Stimulated activated CD4-positive, alpha-beta T cell treated with anti-CD3 and anti-CD28 coated beads, TNF-alpha, amount 100 ng/mL, for 4 hours (primary cell): Measurements from ENCODE around the gene MYCN.

ENCODE experiments used
- DNase-seq, 3 experiments: peaks; one replicate each; pipeline ENCODE4 v3.0.0-alpha.2; 2020; ENCODE audit warnings: low read depth in 3 of 3

MYCN gene

DNA sequence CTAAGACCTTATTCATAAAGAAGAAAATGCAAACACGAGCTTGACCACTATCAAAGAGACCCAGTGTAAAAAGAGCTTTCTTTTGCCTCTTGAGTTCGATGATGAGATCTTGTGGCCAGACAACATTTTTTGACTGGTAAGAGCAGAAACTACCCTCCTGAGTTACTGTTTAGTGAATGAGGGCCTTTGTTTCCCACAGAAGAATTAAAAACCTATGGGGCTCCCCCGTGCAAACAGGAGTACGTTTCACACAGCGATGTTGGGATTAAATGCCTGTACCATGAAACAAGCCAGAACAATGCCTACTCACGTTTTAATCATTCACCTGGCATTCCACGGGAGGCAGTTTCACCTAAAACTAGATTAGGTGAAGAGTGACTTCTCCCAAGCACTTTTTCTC lies 36.0 kb downstream of the MYCN start:
- no peak for DNase-seq

DNA sequence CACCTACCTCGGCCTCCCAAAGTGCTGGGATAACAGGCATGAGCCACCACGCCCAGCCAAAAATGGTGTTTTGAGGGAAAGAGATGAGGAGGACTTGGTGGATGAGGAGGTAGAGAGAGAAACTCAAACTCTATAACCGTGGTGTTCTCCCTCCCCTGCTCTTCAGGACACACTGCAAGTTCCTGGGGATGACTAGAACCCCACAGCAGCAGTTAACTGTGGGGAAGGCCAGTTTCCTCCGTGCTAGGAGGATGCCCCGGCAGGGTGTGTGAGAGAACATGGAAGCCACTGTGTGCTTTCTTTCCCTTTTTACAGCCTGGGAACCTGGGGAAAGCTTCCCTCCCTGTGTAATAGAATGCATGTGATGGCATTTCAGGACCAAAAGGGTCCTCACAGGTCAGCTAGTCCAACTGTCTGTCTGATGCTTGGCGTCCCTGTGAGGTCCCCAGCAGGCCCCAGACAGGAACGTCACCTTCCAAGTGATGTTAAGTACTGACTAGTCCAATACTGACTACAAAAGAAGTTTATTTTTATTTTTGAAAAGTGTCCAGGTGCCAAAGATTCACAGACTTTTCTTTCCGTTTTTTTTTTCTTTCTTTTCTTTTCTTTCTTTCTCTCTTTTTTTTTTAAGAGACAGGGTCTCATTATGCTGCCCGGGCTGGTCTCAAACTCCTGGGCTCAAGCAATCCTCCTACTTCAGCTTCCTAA lies 38.9 kb downstream of the MYCN start:
- no peak for DNase-seq

DNA sequence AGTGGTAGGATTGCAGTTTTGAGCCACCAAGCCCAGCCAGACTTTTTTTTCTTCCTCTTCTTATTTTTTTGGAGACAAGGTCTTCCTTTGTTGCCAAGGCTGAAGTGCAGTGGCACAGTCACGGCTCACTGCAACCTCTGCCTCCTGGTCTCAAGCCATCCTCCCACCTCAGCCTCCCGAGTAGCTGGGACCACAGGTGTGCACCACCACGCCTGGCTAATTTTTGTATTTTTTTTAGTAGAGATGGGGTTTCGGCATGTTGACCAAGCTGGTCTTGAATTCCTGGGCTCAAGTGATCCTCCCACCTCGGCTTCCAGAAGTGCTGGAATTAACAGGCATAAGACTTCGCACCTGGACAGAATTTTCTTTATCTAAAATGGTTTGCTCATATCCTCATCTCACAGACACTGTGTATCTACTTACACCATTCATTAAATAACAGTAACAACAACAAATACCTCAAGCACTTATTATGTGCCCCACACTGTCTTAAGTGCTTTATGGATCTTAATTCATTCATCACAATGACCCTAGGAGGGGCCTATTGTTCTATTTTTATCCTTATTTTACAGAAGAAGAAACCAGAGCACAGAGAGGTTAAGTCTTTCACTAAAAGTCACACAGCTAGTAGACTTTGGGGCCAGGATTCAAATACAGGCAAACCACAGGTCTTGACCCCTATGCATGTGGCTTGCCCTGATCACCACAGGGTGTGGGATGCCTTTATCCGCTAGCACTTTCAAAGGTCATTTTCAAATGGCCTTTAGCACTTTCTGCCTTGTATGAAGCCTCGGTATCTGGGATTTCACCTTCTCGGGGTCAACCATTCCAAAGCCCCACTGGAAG lies 39.6 kb downstream of the MYCN start:
- DNase-seq: no peak

DNA sequence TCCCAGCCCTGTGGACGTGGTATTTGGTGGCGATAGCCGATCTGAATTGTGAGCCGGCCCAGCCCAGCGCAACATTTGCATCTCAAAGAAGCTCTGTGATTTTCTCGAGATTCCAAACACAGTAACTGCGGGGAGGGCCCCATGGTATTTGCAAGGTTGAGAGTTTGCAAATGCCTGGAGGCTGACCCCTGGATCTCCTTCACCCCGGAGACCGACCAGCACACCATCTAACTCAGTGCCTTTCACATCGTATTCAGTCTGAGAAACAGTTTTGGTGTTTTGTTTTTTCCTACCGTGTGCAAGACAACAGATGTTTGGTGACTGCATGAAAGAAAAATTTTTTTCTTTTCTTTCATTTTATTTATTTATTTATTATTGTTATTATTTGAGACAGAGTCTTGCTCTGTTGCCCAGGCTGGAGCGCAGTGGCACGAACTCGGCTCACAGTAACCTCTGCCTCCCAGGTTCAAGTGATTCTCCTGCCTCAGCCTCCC lies 40.3 kb downstream of the MYCN start:
- DNase-seq: no peak

DNA sequence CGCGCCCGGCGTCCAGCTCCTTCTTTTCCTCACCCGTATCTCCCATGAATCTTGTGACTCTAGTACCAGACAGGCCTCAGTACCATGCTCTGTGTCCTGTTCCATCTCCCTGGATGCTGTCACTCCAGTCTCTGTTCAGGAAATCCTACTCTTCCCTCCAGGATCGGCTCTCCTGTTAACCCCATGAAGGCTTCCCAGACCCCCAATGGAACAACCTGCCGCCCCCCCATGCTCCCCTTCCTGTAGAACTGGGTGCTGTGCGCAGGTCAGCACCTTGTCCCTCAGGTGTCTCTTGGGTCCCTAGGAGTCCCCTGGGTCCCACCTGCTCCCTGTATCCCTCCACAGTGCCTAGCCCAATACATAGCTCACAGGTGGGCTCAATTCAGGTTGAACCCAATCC lies 41.3 kb downstream of the MYCN start:
- DNase-seq: no peak

DNA sequence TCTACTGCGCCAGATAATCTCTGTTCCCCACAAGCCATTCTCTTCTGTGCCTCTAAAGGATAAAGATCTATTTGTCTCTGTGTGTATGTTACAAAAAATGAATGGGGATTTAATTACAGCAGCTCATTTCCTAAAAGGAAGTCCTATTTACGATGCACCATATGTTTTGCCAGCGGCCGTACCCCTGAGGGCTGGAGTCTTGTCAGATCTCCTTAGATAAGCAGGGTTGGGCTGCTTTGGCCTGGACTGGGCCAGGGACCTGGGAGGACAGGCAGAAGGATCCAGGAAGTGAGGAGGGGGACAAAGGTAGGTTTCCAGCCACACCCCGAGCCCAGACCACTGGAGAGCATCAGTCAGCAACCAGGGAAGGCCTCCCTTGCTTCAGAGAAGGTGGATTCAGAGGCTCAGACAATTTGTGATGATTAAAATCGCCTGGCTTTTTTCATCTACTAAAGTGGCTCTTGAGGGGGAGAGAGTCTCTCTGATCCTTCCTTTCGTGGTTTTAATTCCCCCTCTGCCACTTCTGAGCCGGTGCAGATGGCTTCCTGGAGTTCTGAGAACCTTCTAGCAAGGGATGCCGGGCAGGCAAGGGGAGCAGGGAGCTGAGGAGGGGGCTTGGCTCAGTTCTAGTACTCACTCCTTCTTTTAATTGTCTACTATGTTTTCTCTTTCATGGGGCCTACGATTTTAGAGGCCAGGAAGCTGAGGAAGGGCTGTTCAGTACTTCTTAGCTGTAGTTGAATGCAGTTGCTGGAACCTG lies 42.1 kb downstream of the MYCN start:
- no peak for DNase-seq

DNA sequence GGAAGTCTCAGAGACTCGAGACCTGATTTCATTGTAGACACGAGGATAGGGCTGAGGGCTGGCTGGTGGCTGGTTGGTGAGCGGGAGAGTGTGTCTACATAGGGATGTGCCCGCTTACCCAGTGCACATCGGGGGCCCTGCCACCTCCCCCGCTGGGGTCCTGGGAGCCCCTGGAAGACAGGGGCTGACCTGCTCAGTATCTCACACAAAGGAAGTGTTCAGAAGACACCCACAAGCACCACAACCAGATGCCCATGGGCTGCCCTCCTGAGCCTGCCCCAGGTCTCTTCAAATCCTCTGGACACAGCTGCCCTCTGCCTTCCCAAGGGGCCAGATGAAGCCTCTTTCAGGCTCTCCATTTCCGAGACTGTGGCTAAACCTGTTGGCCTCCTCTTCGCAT lies 43.1 kb downstream of the MYCN start:
- DNase-seq: no peak

DNA sequence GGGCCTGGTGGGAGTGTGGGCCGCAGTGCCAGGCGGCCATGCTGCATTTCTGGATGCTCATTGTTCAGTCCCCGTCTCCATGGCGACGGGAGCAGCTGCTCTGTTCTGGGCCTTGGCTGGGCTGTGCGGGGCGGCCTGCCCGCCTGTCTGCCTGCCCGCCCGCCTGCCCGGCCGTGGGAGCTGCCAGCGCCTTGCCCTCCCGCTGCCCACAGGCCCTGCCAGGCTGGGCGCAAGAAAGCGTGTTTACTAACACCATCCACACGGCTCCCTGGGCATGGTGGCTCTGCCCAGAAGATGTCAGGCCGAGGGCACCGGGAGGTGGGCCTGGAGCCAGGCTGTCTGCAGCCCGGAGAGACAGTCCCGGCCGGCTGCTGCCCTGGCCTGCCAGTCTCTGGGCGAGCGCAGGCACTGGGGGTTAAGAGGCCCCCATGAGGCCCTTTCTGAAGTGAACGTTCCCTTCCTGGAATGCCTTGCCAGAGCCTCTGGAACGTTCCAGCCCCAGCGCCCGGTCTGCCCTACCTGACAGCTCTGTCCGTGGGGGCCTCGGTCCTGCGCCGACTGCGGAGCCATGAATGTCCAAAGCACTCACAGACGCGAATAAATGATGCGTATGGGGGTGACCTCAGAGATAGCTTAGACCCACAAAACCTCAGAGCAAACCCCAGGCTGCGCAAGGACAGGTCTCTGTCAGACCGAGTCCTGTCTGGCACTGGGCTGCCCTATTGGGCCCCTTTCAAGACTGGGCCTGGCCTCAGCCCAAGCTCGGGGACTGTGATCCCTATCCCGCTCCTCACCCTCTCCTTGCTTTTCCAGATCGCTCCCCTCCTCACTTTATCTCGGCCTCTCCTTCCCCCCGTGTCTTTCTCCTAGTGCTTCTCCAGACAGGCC lies 44.3 kb downstream of the MYCN start:
- no peak for DNase-seq

DNA sequence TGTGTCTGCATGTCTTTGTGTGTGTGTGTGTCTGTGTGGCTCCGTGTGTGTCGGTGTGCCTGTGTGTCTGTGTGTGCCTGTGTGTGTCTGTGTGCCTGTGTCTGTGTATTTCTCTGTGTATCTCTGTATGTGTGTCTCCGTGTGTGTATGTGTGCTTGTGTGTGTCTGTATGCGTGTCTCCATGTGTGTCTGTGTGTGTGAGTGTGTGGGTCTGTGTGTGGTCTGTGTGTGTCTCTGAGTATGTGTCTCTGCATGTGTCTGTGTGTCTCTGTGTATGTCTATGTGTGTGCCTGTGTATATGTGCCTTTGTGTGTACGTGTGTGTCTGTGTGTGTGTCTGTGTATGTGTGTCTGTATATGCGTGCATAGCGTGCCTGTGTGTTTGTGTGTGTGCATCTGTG lies 45.2 kb downstream of the MYCN start:
- no peak for DNase-seq

DNA sequence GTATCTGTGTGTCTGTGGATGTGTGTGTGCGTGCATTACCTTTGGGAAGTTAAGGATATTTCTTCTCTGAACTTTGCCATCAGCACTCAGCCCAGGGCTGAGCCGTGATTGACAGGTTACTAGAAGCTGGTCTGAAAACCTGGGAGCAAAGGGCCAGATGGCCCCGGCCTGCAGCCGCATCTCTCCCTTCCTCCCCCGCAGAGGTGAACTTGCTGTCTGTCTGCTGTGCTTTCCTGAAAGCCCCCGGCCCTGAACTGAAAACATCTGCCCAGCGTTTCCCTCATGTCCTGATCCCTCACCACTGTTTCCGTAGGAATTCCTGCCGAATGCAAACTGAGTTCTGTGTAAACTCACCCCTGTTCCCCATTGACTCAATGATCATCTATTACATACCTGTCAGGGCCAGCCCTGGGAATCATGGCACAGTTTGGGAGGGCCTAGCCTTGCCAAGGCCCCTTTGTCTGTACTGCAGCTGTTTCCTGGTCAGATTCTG lies 45.8 kb downstream of the MYCN start:
- DNase-seq: no peak

DNA sequence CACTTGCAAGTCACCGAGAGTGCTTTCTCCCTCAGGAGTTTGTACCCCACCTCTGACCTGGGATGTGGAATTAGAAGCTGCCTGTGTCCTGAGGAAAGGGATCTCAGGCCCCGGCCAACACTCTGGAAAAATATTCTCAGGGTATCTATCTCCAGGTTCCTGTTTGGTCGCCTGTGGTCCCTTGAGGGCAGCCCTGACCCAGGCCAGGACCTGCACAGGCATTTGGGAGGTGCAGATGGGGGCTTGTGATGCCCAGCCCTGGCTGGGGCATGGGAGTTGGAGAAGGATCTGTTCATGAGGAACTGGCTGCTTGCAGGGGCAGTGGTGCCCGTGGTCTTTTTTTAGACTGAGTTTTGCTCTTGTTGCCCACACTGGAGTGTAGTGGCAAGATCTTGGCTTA lies 46.3 kb downstream of the MYCN start:
- no peak for DNase-seq

DNA sequence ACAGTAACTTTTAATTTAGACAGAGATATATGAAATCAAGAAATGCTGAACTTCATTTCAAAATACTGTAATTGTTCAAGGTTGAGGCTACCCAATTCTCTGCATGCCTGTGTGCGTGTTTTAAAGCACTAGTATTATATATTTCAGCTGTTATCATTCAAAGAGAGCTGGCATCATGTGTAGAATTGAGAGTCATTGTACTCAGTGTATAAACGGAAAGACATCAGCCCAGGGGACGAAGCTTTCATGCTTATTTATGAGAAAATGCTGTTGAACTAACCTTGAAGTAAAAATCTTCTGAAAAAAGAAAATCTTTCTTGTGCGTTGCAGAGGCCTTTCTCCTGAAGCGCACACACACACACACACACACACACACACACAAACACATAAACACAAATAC lies 48.4 kb downstream of the MYCN start:
- DNase-seq: no peak

DNA sequence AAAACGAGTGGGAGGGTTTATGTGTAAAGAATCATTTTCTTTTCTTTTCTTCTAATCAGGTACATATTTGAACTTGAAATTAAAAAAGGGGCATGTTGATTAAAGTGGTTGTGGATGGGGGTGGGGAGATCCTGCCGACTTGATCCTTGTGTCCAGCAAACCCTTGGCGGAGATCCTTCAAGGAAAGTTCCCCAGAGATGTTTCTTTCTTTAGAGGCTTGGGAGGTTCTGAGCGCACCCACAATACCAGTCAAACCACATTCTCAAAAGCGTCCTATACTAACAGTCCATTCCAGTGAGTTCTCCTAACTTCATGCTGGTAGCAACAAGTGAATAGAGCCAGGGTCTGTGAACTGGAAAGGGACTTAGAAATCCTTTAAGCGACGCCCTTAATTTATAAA lies 49.2 kb downstream of the MYCN start:
- DNase-seq: no peak

DNA sequence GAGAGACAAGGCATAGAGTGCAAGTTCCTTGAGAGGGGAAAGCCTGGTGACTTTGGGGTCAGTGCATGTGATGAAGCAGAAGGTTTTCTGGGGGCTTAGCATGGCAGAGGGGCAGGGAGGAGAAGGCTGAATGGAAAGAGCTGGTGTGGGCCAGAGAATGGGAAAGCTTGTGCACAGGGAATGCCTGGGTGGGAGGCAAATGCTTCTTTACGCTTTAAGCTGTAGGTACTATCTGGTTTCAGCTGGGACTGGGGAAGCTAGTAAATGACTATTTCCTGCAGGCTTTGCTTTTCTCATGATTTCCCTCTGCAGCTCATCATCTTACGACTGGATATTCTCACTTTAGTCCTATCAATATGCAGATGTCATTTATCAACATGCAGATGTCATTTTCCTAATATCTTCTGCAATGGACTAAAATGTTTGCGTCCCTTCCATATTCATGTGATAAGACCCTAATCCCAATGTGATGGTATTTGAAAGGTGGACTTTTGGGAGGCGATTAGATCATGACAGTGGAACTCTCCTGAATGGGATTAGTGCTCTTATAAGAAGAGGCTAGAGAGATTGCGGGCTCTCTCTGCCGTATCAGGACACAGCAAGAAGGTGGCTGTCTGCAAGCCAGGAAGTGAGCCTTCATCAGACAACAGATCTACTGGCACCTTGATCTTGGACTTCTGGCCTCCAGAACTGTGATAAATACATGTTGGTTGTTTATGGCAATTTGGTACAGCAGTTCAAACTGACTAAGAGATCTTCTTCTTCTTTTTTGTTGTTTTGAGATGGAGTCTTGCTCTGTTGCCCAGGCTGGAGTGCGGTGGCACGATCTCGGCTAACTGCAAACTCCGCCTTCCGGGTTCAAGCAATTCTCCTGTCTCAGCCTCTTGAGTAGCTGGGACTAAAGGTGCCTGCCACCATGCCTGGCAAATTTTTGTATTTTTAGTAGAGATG lies 50.1 kb downstream of the MYCN start:
- DNase-seq: no peak

DNA sequence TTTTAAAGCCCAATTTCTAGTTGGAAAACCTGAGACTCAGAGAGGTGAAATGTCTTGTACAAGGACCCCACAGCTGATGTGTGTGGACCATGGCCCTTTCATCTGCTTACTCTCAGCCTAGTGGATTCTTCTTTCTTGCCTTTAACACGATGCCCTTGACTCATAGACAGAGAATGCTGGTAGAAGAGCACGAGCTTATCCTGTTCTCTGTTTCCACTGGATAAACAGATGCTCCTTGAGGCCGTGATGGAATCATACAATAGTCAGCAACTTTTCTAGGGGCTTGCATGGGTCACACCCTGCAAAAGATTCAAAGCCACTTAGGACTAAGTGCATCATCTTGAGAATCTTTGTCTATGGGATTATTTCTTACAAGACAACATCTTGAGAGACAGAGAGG lies 50.9 kb downstream of the MYCN start:
- DNase-seq: no peak

DNA sequence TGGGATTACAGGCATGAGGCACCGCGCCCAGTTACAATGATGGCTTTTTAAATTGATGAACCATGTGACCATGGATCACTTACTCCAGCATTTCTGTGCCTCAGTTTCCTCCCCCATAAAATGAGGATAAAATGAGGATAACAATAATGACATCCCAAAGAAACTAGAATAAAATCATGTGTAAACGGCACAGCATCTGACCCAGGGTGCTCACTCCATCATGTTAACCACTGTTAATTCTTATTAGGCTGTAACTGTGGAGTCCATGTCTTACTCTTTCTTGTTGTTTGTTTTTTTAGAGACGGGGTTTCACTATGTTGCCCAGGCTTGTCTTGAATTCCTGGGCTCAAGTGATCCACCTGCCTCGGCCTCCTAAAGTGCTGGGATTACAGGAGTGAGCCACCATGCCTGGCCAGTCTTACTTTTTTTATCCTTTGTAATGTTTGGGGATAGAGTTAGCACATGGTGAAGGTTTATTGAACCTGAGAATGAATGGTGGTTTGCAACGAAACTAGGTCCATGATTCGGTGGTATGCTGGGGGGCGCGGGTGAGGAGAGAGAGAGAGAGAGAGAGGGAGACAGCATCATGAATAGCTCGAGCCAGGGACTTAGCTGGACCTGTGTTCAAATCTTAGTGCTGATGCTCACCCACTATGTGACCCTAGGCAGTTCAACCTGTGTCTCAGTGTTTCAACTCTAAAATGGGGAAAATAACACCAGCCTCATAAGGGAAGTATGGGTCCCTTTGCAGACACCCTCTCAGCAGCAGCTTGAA lies 52.3 kb downstream of the MYCN start:
- no peak for DNase-seq

DNA sequence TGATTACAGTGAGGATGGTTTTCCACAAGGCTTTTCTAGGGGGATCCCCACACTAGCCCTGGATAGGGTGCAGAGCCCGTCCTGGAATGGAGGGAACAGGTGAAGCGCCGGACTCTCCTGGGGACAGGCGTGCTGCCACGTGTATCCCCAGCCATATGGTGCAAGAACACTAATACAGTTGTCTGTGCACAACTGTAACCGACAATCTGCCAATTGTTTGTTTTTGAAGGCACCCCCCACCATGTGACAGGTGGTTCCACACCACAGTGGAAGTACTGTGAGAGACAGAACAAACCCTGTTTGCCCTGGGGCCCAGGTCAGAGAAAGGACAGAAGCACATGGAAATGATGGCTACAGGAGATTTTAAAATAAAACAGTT lies 52.9 kb downstream of the MYCN start:
- DNase-seq: no peak

DNA sequence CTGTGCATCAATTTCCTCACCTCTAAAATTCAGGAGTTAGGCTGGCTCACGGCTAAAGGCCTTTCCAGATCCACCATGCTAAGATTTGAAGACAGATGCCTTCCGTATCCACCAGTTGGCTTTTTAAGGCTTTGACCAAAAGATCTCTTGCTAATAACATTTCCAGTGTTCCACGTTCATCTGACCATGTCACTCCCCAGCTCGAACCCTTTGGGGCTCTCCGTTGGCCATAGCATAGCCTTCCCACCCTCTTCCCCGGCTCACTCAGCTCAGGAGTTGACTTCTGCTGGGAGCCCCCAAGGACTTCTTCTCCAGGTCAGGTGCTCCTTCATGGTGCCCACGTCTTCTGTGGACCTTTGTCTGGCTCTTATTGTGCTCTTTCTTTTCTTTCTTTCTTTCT lies 53.3 kb downstream of the MYCN start:
- DNase-seq: no peak

DNA sequence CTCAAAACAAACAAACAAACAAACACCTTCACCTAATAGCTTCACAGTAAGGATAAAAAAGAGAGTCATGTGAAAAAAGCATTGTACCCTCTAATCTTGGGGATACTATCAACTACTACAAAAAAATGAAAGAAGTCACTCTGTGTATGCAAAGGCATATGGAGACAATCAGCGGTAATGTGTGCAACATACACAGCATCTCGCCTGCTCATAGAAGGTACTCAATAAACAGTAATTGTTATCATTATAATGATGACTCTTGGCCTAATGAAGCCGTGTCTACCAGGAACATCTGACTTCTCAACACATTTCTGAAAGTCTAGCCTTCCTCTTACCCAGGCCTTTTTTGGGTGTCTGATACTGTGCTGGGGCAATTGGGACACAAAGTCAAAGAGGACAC lies 55.3 kb downstream of the MYCN start:
- DNase-seq: no peak
